HG03520 (cell line): ENCODE results near the gene GIMAP5.

Source experiments
- ATAC-seq: cut with Tn5 transposase; IDR thresholded peaks from one replicate; pipeline ENCODE4 v1.9.1; 2021; ENCODE audit warnings: mild to moderate bottlenecking, moderate library complexity; ENCODE audit not compliant: unreplicated experiment

The GIMAP5 gene

GRCh38 chr7:150734254-150734653, 3.0 kb upstream of the GIMAP5 start:
- no peak for ATAC-seq

GRCh38 chr7:150735596-150736358, 1.4 kb upstream of the GIMAP5 start:
- no peak for ATAC-seq

- no peak for ATAC-seq
Measured at GRCh38 chr7:150736864-150737263, 354 bp upstream of the GIMAP5 start.

- ATAC-seq, result no peak
Measured at GRCh38 chr7:150738092-150738491, 874 bp downstream of the GIMAP5 start.

- no peak for ATAC-seq
Measured at GRCh38 chr7:150738591-150739001, 1.4 kb downstream of the GIMAP5 start.

GRCh38 chr7:150739033-150739432, 1.8 kb downstream of the GIMAP5 start:
- ATAC-seq, result no peak

- ATAC-seq, result no peak
Measured at GRCh38 chr7:150740053-150740452, 2.8 kb downstream of the GIMAP5 start.

- no peak for ATAC-seq
Measured at GRCh38 chr7:150742286-150742968, 5.2 kb downstream of the GIMAP5 start.

- ATAC-seq, result no peak
Measured at GRCh38 chr7:150744041-150744656, 6.9 kb downstream of the GIMAP5 start.

GRCh38 chr7:150745086-150745485, 7.9 kb downstream of the GIMAP5 start:
- ATAC-seq, result no peak

- ATAC-seq, result no peak
Measured at GRCh38 chr7:150745876-150746275, 8.7 kb downstream of the GIMAP5 start.

- no peak for ATAC-seq
Measured at GRCh38 chr7:150746921-150747320, 9.7 kb downstream of the GIMAP5 start.

- no peak for ATAC-seq
Measured at GRCh38 chr7:150748376-150748775, 11.2 kb downstream of the GIMAP5 start.

- no peak for ATAC-seq
Measured at GRCh38 chr7:150751702-150752101, 14.5 kb downstream of the GIMAP5 start.

- ATAC-seq, result no peak
Measured at GRCh38 chr7:150753239-150753638, 16.0 kb downstream of the GIMAP5 start.

- ATAC-seq, result no peak
Measured at GRCh38 chr7:150753826-150754603, 16.8 kb downstream of the GIMAP5 start.

- no peak for ATAC-seq
Measured at GRCh38 chr7:150754951-150755350, 17.7 kb downstream of the GIMAP5 start.

- ATAC-seq, result no peak
Measured at GRCh38 chr7:150755473-150756099, 18.4 kb downstream of the GIMAP5 start.

GRCh38 chr7:150756166-150756565, 18.9 kb downstream of the GIMAP5 start:
- no peak for ATAC-seq

- ATAC-seq, result no peak
Measured at GRCh38 chr7:150756858-150757257, 19.6 kb downstream of the GIMAP5 start.

GRCh38 chr7:150759479-150759878, 22.3 kb downstream of the GIMAP5 start:
- ATAC-seq, result no peak
